WTC11 (cell line): Measurements from ENCODE around the gene MEGF8.

Experiments
- JUN ChIP-seq: sonication (generic); formaldehyde crosslinking; IDR thresholded peaks from 2 replicates; pipeline ENCODE4 v1.8.0; 2023; ENCODE audit warnings: mild to moderate bottlenecking, missing genetic modification reagents
- NR1H2 ChIP-seq: sonication (generic); formaldehyde crosslinking; IDR thresholded peaks from 2 replicates; pipeline ENCODE4 v1.9.0; 2021; ENCODE audit warnings: mild to moderate bottlenecking, moderate library complexity, missing genetic modification reagents
- SMAD3 ChIP-seq: sonication (generic); formaldehyde crosslinking; IDR thresholded peaks from 2 replicates; pipeline ENCODE4 v1.8.0; 2022; ENCODE audit warnings: missing genetic modification reagents, mild to moderate bottlenecking, borderline replicate concordance
- SP1 ChIP-seq: sonication (generic); formaldehyde crosslinking; conservative IDR thresholded peaks from 2 replicates; pipeline ENCODE4 v1.8.1; 2022; ENCODE audit warnings: missing genetic modification reagents
- ZNF121 ChIP-seq: sonication (generic); formaldehyde crosslinking; IDR thresholded peaks from 2 replicates; pipeline ENCODE4 v1.8.0; 2023; ENCODE audit warnings: missing genetic modification reagents
- ZNF423 ChIP-seq: fragments of 250-450 bp; sonication (Bioruptor Pico); IDR thresholded peaks from 2 replicates; pipeline ENCODE4 v2.1.2; 2022; ENCODE audit warnings: mild to moderate bottlenecking, moderate library complexity
- TF ChIP-seq, protein P1 (sequence below): sonication (generic); formaldehyde crosslinking; IDR thresholded peaks from 2 replicates; pipeline ENCODE4 v1.8.1; 2022; ENCODE audit warnings: low read depth, mild to moderate bottlenecking, moderate library complexity, missing genetic modification reagents, borderline replicate concordance
- TF ChIP-seq, protein P2 (sequence below): sonication (generic); formaldehyde crosslinking; IDR thresholded peaks from 2 replicates; pipeline ENCODE4 v1.8.1; 2023; ENCODE audit warnings: mild to moderate bottlenecking, missing genetic modification reagents, moderate library complexity
- TF ChIP-seq, protein P3 (sequence below): fragments of 200-600 bp; IDR thresholded peaks from 2 replicates; pipeline ENCODE4 v1.8.0; 2022; ENCODE audit warnings: antibody characterized with exemption
- TF ChIP-seq, protein P4 (sequence below): sonication (generic); formaldehyde crosslinking; IDR thresholded peaks from 2 replicates; pipeline ENCODE4 v1.8.1; 2022; ENCODE audit warnings: mild to moderate bottlenecking, missing genetic modification reagents, moderate library complexity, borderline replicate concordance
- TF ChIP-seq, protein P5 (sequence below): fragments of 250-450 bp; sonication (Bioruptor Pico); IDR thresholded peaks from 2 replicates; pipeline ENCODE4 v1.9.0; 2021; ENCODE audit warnings: mild to moderate bottlenecking, borderline replicate concordance
- TF ChIP-seq, protein P6 (sequence below): sonication (generic); formaldehyde crosslinking; IDR thresholded peaks from 2 replicates; pipeline ENCODE4 v1.8.1; 2022; ENCODE audit warnings: mild to moderate bottlenecking, moderate library complexity, missing genetic modification reagents
- TF ChIP-seq, protein P7 (sequence below): sonication (generic); formaldehyde crosslinking; IDR thresholded peaks from 2 replicates; pipeline ENCODE4 v1.8.1; 2022; ENCODE audit warnings: missing genetic modification reagents, borderline replicate concordance

DNA sequence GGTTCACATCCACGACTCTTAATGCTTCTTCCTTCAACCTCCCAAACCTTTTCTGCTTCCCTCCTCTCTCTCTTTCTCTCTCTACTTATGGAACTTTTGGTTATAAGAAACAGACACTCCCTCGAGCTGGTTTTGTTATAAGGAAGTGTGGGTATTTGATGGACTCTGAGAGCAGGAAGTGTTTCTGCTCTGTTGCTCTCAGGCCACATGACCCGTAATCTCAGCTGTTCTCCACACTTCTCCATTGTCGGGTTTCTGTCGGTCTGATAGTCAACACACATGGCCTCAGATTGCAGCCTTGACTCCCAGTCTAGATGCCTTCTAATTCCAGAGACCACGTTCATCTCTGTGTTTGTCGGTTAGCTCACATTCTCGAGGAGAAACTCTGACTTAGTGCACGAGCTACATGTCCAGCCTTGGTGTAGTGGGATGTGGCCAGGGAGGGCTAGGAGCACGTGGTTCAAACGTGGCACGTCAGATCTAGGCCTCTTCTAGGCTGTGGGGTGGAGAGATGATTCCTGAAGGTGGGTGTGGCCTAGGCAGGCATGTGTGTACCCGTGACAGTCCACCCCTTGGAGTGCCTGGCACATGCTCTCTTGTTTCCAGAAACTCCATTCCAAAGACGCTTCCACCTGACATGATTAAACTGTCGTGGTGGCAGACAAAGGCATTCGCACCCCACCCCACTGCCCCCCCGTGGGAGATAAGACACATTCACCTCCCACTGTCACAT lies 38.3 kb downstream of the MEGF8 start:
- TF ChIP-seq, protein P1, sequence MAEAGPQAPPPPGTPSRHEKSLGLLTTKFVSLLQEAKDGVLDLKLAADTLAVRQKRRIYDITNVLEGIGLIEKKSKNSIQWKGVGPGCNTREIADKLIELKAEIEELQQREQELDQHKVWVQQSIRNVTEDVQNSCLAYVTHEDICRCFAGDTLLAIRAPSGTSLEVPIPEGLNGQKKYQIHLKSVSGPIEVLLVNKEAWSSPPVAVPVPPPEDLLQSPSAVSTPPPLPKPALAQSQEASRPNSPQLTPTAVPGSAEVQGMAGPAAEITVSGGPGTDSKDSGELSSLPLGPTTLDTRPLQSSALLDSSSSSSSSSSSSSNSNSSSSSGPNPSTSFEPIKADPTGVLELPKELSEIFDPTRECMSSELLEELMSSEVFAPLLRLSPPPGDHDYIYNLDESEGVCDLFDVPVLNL: no peak
- TF ChIP-seq, protein P2, sequence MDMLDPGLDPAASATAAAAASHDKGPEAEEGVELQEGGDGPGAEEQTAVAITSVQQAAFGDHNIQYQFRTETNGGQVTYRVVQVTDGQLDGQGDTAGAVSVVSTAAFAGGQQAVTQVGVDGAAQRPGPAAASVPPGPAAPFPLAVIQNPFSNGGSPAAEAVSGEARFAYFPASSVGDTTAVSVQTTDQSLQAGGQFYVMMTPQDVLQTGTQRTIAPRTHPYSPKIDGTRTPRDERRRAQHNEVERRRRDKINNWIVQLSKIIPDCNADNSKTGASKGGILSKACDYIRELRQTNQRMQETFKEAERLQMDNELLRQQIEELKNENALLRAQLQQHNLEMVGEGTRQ: no peak
- TF ChIP-seq, protein P3, sequence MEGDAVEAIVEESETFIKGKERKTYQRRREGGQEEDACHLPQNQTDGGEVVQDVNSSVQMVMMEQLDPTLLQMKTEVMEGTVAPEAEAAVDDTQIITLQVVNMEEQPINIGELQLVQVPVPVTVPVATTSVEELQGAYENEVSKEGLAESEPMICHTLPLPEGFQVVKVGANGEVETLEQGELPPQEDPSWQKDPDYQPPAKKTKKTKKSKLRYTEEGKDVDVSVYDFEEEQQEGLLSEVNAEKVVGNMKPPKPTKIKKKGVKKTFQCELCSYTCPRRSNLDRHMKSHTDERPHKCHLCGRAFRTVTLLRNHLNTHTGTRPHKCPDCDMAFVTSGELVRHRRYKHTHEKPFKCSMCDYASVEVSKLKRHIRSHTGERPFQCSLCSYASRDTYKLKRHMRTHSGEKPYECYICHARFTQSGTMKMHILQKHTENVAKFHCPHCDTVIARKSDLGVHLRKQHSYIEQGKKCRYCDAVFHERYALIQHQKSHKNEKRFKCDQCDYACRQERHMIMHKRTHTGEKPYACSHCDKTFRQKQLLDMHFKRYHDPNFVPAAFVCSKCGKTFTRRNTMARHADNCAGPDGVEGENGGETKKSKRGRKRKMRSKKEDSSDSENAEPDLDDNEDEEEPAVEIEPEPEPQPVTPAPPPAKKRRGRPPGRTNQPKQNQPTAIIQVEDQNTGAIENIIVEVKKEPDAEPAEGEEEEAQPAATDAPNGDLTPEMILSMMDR: no peak
- TF ChIP-seq NR1H2 (CRISPR knock-in tag): no peak
- TF ChIP-seq, protein P4, sequence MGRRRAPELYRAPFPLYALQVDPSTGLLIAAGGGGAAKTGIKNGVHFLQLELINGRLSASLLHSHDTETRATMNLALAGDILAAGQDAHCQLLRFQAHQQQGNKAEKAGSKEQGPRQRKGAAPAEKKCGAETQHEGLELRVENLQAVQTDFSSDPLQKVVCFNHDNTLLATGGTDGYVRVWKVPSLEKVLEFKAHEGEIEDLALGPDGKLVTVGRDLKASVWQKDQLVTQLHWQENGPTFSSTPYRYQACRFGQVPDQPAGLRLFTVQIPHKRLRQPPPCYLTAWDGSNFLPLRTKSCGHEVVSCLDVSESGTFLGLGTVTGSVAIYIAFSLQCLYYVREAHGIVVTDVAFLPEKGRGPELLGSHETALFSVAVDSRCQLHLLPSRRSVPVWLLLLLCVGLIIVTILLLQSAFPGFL (CRISPR knock-in tag): no peak
- TF ChIP-seq SMAD3 (CRISPR knock-in tag): no peak
- no peak for TF ChIP-seq SP1 (CRISPR knock-in tag)
- TF ChIP-seq JUN (CRISPR knock-in tag): no peak
- TF ChIP-seq, protein P5, sequence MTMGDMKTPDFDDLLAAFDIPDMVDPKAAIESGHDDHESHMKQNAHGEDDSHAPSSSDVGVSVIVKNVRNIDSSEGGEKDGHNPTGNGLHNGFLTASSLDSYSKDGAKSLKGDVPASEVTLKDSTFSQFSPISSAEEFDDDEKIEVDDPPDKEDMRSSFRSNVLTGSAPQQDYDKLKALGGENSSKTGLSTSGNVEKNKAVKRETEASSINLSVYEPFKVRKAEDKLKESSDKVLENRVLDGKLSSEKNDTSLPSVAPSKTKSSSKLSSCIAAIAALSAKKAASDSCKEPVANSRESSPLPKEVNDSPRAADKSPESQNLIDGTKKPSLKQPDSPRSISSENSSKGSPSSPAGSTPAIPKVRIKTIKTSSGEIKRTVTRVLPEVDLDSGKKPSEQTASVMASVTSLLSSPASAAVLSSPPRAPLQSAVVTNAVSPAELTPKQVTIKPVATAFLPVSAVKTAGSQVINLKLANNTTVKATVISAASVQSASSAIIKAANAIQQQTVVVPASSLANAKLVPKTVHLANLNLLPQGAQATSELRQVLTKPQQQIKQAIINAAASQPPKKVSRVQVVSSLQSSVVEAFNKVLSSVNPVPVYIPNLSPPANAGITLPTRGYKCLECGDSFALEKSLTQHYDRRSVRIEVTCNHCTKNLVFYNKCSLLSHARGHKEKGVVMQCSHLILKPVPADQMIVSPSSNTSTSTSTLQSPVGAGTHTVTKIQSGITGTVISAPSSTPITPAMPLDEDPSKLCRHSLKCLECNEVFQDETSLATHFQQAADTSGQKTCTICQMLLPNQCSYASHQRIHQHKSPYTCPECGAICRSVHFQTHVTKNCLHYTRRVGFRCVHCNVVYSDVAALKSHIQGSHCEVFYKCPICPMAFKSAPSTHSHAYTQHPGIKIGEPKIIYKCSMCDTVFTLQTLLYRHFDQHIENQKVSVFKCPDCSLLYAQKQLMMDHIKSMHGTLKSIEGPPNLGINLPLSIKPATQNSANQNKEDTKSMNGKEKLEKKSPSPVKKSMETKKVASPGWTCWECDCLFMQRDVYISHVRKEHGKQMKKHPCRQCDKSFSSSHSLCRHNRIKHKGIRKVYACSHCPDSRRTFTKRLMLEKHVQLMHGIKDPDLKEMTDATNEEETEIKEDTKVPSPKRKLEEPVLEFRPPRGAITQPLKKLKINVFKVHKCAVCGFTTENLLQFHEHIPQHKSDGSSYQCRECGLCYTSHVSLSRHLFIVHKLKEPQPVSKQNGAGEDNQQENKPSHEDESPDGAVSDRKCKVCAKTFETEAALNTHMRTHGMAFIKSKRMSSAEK (CRISPR knock-in tag): no peak
- TF ChIP-seq ZNF423 (CRISPR knock-in tag): no peak
- TF ChIP-seq, protein P6, sequence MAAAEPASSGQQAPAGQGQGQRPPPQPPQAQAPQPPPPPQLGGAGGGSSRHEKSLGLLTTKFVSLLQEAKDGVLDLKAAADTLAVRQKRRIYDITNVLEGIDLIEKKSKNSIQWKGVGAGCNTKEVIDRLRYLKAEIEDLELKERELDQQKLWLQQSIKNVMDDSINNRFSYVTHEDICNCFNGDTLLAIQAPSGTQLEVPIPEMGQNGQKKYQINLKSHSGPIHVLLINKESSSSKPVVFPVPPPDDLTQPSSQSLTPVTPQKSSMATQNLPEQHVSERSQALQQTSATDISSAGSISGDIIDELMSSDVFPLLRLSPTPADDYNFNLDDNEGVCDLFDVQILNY (CRISPR knock-in tag): no peak
- TF ChIP-seq, protein P7, sequence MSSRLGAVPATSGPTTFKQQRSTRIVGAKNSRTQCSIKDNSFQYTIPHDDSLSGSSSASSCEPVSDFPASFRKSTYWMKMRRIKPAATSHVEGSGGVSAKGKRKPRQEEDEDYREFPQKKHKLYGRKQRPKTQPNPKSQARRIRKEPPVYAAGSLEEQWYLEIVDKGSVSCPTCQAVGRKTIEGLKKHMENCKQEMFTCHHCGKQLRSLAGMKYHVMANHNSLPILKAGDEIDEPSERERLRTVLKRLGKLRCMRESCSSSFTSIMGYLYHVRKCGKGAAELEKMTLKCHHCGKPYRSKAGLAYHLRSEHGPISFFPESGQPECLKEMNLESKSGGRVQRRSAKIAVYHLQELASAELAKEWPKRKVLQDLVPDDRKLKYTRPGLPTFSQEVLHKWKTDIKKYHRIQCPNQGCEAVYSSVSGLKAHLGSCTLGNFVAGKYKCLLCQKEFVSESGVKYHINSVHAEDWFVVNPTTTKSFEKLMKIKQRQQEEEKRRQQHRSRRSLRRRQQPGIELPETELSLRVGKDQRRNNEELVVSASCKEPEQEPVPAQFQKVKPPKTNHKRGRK: no peak
- TF ChIP-seq ZNF121 (CRISPR knock-in tag): no peak
